C4-2B (cell line): ENCODE measurements around the gene CRLF2.

Experiments used
- H3K27ac ChIP-seq: fragments of 450-650 bp; 2 replicates; pipeline ENCODE4 v1.5.1; 2017
- CTCF ChIP-seq: fragments of 450-650 bp; conservative IDR thresholded peaks from 2 replicates; pipeline ENCODE4 v1.5.1; 2017; ENCODE audit warnings: mild to moderate bottlenecking
- ZFX ChIP-seq: fragments of 450-650 bp; IDR thresholded peaks from 2 replicates; pipeline ENCODE4 v1.6.1; 2017

Gene CRLF2

DNA sequence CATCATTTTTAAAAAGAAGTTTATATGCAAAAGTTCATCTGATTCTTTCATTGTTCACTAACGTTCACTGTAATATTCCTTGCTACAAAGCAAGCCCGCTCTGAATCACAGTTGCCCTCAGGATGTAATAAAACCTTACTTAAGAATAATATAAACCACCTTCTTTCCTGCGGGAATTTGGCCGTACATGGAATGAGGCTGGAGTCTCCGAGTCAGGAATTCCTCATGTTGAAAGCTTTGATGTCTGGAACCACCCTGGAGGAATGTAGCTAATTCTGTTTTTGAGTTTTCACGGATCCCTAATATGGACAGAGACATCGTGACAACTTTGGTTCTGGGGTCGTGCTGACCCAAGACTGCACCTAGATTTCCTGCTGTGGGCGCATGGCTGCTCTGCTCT lies 58.5 kb downstream of the CRLF2 start:
- TF ChIP-seq ZFX (no peak), CTCF (no peak)
- no peak overlapping the region for H3K27ac ChIP-seq

DNA sequence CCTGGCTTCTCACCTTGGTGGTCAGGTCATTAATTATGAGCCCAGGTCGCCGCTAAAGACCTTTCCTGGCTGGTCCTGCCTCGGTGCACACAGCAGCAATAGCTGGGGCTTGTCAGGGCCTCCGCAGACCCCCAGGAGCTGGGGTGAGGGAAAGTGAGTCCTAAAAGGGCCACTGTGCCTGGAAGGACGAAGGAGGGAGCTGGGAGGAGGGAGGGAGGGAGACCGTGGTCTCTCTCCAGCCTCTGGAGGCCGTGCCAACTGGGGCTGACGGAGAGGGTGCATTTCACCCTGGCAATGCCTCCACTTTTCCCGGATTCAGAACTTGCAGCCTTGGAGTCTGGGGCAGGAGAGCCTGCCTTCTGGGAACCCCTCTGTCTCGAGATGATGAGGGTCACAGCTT lies 60.4 kb downstream of the CRLF2 start:
- no peak overlapping the region for H3K27ac ChIP-seq
- no peak for TF ChIP-seq ZFX
- no peak for TF ChIP-seq CTCF

DNA sequence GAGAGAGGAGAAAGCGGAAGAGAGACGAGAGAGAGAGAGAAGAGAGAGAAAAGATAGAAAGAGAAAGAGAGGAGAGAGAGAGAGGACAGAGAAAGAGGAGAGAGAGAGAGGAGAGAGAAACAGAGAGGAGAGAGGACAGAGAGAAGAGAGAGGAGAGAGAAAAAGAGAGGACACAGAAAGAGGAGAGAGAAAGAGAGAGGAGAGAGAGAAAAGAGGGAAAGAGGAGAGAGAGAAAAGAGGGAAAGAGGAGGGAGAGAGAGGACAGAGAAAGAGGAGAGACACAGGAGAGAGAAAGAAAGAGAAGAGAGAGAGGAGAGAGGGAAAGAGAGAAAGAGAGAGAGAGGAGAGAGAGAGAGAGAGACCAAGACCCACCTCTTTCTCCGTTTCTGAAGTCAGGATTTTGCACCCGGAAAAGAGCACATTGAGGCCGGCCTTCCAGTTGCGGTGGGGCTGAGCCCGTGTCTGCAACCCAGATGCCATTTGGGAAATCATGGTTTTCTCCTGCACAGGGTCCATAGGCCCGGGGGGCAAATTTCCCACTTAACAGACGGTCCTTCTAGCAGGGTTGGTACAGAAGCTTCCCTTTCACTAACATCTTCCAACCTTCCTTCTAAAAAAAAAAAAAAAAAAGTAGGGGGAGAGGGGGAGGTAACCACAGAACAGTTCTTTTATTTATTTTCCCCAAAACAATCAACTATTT lies 60.9 kb downstream of the CRLF2 start:
- no peak overlapping the region for H3K27ac ChIP-seq
- TF ChIP-seq CTCF (no peak), ZFX (no peak)

DNA sequence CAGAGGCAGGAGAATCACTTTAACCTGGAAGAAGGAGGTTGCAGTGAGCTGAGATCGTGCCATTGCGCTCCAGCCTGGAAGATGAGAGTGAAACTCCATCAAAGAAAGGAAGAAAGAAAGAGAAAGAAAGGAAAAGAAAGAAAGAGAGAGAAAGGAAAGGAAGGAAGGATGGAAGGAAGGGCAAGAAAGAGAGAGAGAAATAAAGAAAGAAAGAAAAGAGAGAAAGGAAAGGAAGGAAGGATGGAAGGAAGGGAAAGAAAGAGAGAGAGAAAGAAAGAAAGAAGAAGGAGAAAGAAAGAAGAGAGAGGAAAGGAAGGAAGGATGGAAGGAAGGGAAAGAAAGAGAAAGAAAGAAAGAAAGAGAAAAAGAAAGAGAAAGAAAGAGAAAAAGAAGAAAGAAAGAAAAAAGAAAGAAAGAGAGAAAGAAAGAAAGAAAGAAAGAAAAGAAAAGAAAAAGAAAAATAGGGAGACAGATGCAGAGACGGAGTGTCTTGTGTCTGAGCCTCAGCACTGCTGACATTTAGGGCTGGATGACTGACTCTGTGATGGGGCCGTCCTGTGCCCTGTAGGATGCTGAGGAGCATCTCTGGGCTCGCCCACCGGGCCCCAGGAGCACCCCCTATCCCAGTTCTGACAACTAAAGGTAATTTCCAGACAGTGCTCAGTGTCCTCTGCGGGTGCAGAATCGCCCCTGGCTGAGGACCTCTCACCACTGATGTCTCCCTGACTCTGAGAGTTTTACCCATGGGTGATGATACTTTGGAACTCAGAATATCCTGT lies 61.7 kb downstream of the CRLF2 start:
- H3K27ac ChIP-seq: no peak overlapping the region
- TF ChIP-seq CTCF (no peak), ZFX (no peak)

- TF ChIP-seq CTCF (no peak), ZFX (no peak)
- no peak overlapping the region for H3K27ac ChIP-seq
Measured at GRCh38 chrX:1147611-1148515, 64.6 kb downstream of the CRLF2 start.

- no peak overlapping the region for H3K27ac ChIP-seq
- TF ChIP-seq ZFX: no peak
Measured at GRCh38 chrX:1144293-1144692, 68.2 kb downstream of the CRLF2 start.
